GM23248 (cell line): ENCODE measurements around the gene GNAQ.

Experiments used
- EZH2 ChIP-seq: fragments of 200-600 bp; sonication (generic); IDR thresholded peaks from 2 replicates; pipeline ENCODE4 v1.6.1; 2018; ENCODE audit warnings: antibody characterized with exemption, mild to moderate bottlenecking; ENCODE audit not compliant: insufficient read depth, poor library complexity, severe bottlenecking
- EZH2phosphoT487 ChIP-seq: fragments of 200-600 bp; sonication (generic); IDR thresholded peaks from 2 replicates; pipeline ENCODE4 v1.6.1; 2018; ENCODE audit warnings: antibody characterized with exemption, moderate library complexity, mild to moderate bottlenecking, low read depth; ENCODE audit not compliant: insufficient read depth

DNA sequence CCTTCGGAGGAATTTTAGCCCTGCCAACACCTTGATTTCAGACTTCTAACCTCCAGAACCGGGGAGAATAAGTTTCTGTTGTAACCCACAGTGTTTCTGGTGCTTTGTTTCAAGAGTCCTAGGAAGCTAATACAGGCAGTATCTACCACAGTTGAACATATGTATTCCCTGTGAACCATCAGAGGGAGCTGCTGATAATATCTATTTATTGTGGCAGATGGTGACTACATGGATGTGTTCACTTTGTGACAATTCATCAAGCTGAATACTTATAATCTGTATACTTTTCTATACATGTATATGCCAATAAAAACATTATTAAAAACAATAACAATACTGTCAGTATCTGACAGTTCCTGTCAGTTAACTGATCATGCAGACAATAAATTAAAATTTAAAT, 246.3 kb downstream of the GNAQ start:
- TF ChIP-seq EZH2phosphoT487 (no peak), EZH2 (no peak)
